ENCODE results near the gene TUBGCP4. TPM values are rescaled to one million over a fixed set of nuclear protein-coding genes. Genes with fewer than 3 reads are reported as not detected.

Gene TUBGCP4
- total RNA-seq, 1 donor from 2014 or later, result 17.4 TPM

Other genes with a start within 250 kb of the TUBGCP4 start
- gene TMEM62, start 237.5 kb upstream of the TUBGCP4 start, total RNA-seq, result 22.5 and 26.1 TPM in 2 replicates
- 26.6 and 39.0 TPM in 2 replicates for gene CCNDBP1, start 185.7 kb upstream of the TUBGCP4 start, total RNA-seq
- not detected in 2 replicates for gene EPB42, start 150.1 kb upstream of the TUBGCP4 start, total RNA-seq
- gene TGM5, start 104.2 kb upstream of the TUBGCP4 start, total RNA-seq, result under 0.01 and 1.8 TPM in 2 replicates
- not detected in 2 replicates for gene TGM7, start 68.8 kb upstream of the TUBGCP4 start, total RNA-seq
- 5.4 and 11.3 TPM in 2 replicates for gene LCMT2, start 40.5 kb upstream of the TUBGCP4 start, total RNA-seq
- gene ZSCAN29, start 58 bp upstream of the TUBGCP4 start, total RNA-seq, result 32.9 and 36.6 TPM in 2 replicates
- gene TP53BP1, start 122.1 kb downstream of the TUBGCP4 start, total RNA-seq, result 28.7 and 29.3 TPM in 2 replicates
- 0.13 and 0.26 TPM in 2 replicates for gene MAP1A, start 146.5 kb downstream of the TUBGCP4 start, total RNA-seq
- gene PPIP5K1, start 219.1 kb downstream of the TUBGCP4 start, total RNA-seq, result 46.1 and 85.3 TPM in 2 replicates
- 19.0 and 43.7 TPM in 2 replicates for gene CKMT1B, start 222.9 kb downstream of the TUBGCP4 start, total RNA-seq
- gene STRC, start 247.7 kb downstream of the TUBGCP4 start, total RNA-seq, result 0.38 and 0.53 TPM in 2 replicates